Adrenal gland (tissue), 5 donors: Measurements from ENCODE around the gene CACNA1C.

Source experiments
- POLR2A ChIP-seq, 2 donors: fragments of 450-650 bp; IDR thresholded peaks; one replicate each; pipeline ENCODE4 v1.6.1; 2017; ENCODE audit warnings: antibody characterized with exemption in 2 of 2, mild to moderate bottlenecking in 2 of 2, moderate library complexity in 1 of 2
- TF ChIP-seq, protein P1 (sequence below), 6 experiments: fragments of 450-650 bp in 4 of 6; fragments of 200-600 bp in 2 of 6; sonication (generic) in 1 of 6; IDR thresholded peaks; 1 replicate in 5 of 6; 2 replicates in 1 of 6; pipeline versions ENCODE4 v1.5.1 to v1.8.0; 2016 to 2021; ENCODE audit warnings: antibody characterized with exemption in 6 of 6, mild to moderate bottlenecking in 2 of 6, moderate library complexity in 1 of 6
- donor health status: DM: no; HTN: no; CAD: no.

DNA sequence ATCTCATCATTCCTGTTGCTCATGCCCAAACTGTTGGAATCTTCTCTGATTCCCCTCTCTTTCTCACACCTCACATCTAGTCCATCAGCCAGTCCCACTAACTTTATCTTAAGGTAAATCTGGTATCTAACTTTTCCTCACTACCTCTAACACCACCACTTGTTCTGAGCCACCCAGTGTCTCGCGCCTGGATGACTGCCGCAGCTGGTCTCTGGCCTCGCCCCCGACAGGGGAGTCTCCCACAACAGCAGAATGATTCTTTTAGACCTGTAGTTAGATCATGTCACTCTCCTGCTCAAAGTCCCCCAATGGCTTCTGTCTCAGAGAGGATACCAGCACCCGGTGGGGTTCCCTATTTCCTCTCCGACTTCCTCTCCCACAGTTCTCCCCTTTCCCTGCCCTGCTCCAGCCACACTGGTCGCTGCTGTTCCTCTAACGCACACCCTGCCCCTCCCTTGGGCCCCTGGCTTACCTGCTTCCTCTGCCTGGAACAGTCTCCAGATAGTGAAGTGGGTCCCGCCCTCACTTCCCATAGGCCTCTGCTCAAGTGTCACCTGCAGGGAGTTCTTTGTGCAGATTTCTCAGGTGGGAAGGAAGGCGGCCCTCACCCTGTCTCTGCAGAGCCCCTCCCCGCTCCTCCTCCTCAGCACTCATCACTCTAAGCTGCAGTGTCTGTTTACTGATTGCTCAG, 403.5 kb downstream of the CACNA1C start:
- TF ChIP-seq, protein P1, sequence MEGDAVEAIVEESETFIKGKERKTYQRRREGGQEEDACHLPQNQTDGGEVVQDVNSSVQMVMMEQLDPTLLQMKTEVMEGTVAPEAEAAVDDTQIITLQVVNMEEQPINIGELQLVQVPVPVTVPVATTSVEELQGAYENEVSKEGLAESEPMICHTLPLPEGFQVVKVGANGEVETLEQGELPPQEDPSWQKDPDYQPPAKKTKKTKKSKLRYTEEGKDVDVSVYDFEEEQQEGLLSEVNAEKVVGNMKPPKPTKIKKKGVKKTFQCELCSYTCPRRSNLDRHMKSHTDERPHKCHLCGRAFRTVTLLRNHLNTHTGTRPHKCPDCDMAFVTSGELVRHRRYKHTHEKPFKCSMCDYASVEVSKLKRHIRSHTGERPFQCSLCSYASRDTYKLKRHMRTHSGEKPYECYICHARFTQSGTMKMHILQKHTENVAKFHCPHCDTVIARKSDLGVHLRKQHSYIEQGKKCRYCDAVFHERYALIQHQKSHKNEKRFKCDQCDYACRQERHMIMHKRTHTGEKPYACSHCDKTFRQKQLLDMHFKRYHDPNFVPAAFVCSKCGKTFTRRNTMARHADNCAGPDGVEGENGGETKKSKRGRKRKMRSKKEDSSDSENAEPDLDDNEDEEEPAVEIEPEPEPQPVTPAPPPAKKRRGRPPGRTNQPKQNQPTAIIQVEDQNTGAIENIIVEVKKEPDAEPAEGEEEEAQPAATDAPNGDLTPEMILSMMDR (IDR thresholded peaks at IDR 0.05): no peak
- no peak for TF ChIP-seq POLR2A (IDR thresholded peaks at IDR 0.05)
